IMR-90 (cell line): ENCODE data around the gene GPC2. TPM values are rescaled to one million over a fixed set of nuclear protein-coding genes. Genes with fewer than 3 reads are reported as not detected.

Experiments
- ATAC-seq: fragments of 200-7000 bp; cut with Tn5 transposase; 2 replicates; pipeline ENCODE4 v1.9.1; 2020; ENCODE audit warnings: low read depth, mild to moderate bottlenecking, moderate library complexity
- BruUV-seq: library from RNA; stranded (reverse); fragments of 400-500 nt; replicated peaks from 2 replicates; lab custom pipeline; 2021; lab: Mats Ljungman, UMichigan
- CTCF ChIA-PET: fragments of 300-600 bp; formaldehyde crosslinking; extraction: SDS; loops from one replicate; lab custom pipeline; 2021; ENCODE audit warnings: antibody characterized with exemption; lab: Yijun Ruan, JAX
- POLR2A ChIA-PET: fragments of 300-600 bp; sonication (Branson Sonifier 250); formaldehyde crosslinking; loops from one replicate; lab custom pipeline; 2022; ENCODE audit warnings: antibody characterized with exemption; ENCODE audit not compliant: unreplicated experiment; lab: Charles Lee
- DNase-seq: peaks from one replicate; pipeline ENCODE4 v3.0.0; 2013
- H2AFZ ChIP-seq: replicated peaks from 2 replicates; pipeline ENCODE3; 2013; ENCODE audit warnings: low read length, mild to moderate bottlenecking; ENCODE audit not compliant: poor library complexity
- H2AK5ac ChIP-seq: 2 replicates; pipeline ENCODE4 v1.6.1; 2013; ENCODE audit warnings: low read depth, low read length, inconsistent platforms
- H2AK9ac ChIP-seq: replicated peaks from 2 replicates; pipeline ENCODE3; 2013; ENCODE audit warnings: mild to moderate bottlenecking, low read depth, low read length, moderate library complexity; ENCODE audit not compliant: poor library complexity
- H2BK120ac ChIP-seq: 2 replicates; pipeline ENCODE4 v1.6.1; 2013; ENCODE audit warnings: low read depth, low read length, inconsistent platforms
- H2BK15ac ChIP-seq: 3 replicates; pipeline ENCODE4 v1.6.1; 2013; ENCODE audit warnings: low read depth, low read length, inconsistent platforms
- H2BK20ac ChIP-seq: 2 replicates; pipeline ENCODE4 v1.6.1; 2013; ENCODE audit warnings: low read depth, mild to moderate bottlenecking, inconsistent platforms, low read length, moderate library complexity
- H2BK5ac ChIP-seq: 2 replicates; pipeline ENCODE4 v1.6.1; 2013; ENCODE audit warnings: mild to moderate bottlenecking, low read depth, low read length, inconsistent platforms; ENCODE audit not compliant: poor library complexity, severe bottlenecking
- H3K14ac ChIP-seq: replicated peaks from 2 replicates; pipeline ENCODE4 v1.6.1; 2013; ENCODE audit warnings: low read depth, low read length, inconsistent platforms
- H3K18ac ChIP-seq: 2 replicates; pipeline ENCODE4 v1.6.1; 2013; ENCODE audit warnings: low read depth, low read length, control low read depth
- H3K23ac ChIP-seq: 2 replicates; pipeline ENCODE4 v1.6.1; 2013; ENCODE audit warnings: low read depth, low read length, inconsistent platforms
- H3K27ac ChIP-seq: 2 replicates; pipeline ENCODE4 v1.5.1; 2013; ENCODE audit warnings: mild to moderate bottlenecking, control low read depth, low read length; ENCODE audit not compliant: insufficient read depth
- H3K27me3 ChIP-seq: 2 replicates; pipeline ENCODE4 v1.6.1; 2013; ENCODE audit warnings: low read length; ENCODE audit not compliant: control insufficient read depth, insufficient read depth
- H3K36me3 ChIP-seq: 2 replicates; pipeline ENCODE4 v1.6.1; 2013; ENCODE audit warnings: low read length, mixed read lengths; ENCODE audit not compliant: control insufficient read depth, insufficient read depth
- H3K4ac ChIP-seq: 2 replicates; pipeline ENCODE4 v1.6.1; 2013; ENCODE audit warnings: low read depth, low read length, inconsistent platforms
- H3K4me1 ChIP-seq: 2 replicates; pipeline ENCODE4 v1.6.1; 2013; ENCODE audit warnings: low read length, mixed read lengths; ENCODE audit not compliant: control insufficient read depth, insufficient read depth
- H3K4me2 ChIP-seq: 2 replicates; pipeline ENCODE4 v1.6.1; 2013; ENCODE audit warnings: low read depth, mild to moderate bottlenecking, control low read depth, low read length, moderate library complexity
- H3K4me3 ChIP-seq: 2 replicates; pipeline ENCODE4 v1.5.1; 2013; ENCODE audit warnings: low read depth, mild to moderate bottlenecking, control low read depth, low read length, moderate library complexity; ENCODE audit not compliant: insufficient read depth
- H3K56ac ChIP-seq: 2 replicates; pipeline ENCODE4 v1.6.1; 2013; ENCODE audit warnings: low read length, inconsistent platforms; ENCODE audit not compliant: insufficient read depth; ENCODE audit errors: extremely low read depth
- H3K79me1 ChIP-seq, 2 experiments: 2 replicates each; pipeline ENCODE4 v1.6.1; 2013; ENCODE audit warnings: low read length in 2 of 2, inconsistent platforms in 1 of 2, low read depth in 1 of 2
- H3K9ac ChIP-seq: 2 replicates; pipeline ENCODE4 v1.6.1; 2013; ENCODE audit warnings: low read depth, low read length, control low read depth
- H3K9me1 ChIP-seq: 2 replicates; pipeline ENCODE4 v1.6.1; 2013; ENCODE audit warnings: low read length, inconsistent platforms; ENCODE audit not compliant: insufficient read depth
- H3K9me3 ChIP-seq: 2 replicates; pipeline ENCODE4 v1.6.1; 2013; ENCODE audit warnings: low read length; ENCODE audit not compliant: control insufficient read depth, insufficient read depth
- H4K20me1 ChIP-seq: 2 replicates; pipeline ENCODE4 v1.6.1; 2013; ENCODE audit warnings: low read length, inconsistent platforms; ENCODE audit not compliant: insufficient read depth
- H4K5ac ChIP-seq: 2 replicates; pipeline ENCODE4 v1.6.1; 2013; ENCODE audit warnings: mild to moderate bottlenecking, low read depth, low read length, control low read depth
- H4K8ac ChIP-seq, 2 experiments: 2 replicates each; pipeline ENCODE4 v1.6.1; 2013; ENCODE audit warnings: low read depth in 2 of 2, low read length in 2 of 2, control low read depth in 1 of 2, inconsistent platforms in 1 of 2
- H4K91ac ChIP-seq: 2 replicates; pipeline ENCODE4 v1.6.1; 2013; ENCODE audit warnings: low read depth, low read length, inconsistent platforms; ENCODE audit not compliant: insufficient read depth
- CEBPB ChIP-seq: IDR thresholded peaks from 2 replicates; pipeline ENCODE4 v1.6.1; 2012; ENCODE audit warnings: low read depth, low read length, improper control_type of control experiment
- CHD1 ChIP-seq: IDR thresholded peaks from 2 replicates; pipeline ENCODE4 v1.6.1; 2012; ENCODE audit warnings: low read depth, low read length, improper control_type of control experiment
- ELK1 ChIP-seq: fragments of 150-350 bp; IDR thresholded peaks from 2 replicates; pipeline ENCODE4 v1.6.1; 2016; ENCODE audit warnings: low read depth, mild to moderate bottlenecking, low read length, moderate library complexity, borderline replicate concordance
- FOS ChIP-seq: fragments of 150-350 bp; IDR thresholded peaks from 2 replicates; pipeline ENCODE4 v1.6.1; 2016; ENCODE audit warnings: low read depth, low read length
- MAFK ChIP-seq: IDR thresholded peaks from 2 replicates; pipeline ENCODE4 v1.6.1; 2012; ENCODE audit warnings: low read depth, low read length, improper control_type of control experiment
- NFE2L2 ChIP-seq: fragments of 150-350 bp; IDR thresholded peaks from 2 replicates; pipeline ENCODE4 v1.6.1; 2016; ENCODE audit warnings: low read depth, mild to moderate bottlenecking, low read length
- RAD21 ChIP-seq: IDR thresholded peaks from 2 replicates; pipeline ENCODE4 v1.6.1; 2012; ENCODE audit warnings: low read length, improper control_type of control experiment
- RCOR1 ChIP-seq: IDR thresholded peaks from 2 replicates; pipeline ENCODE4 v1.6.1; 2012; ENCODE audit warnings: mild to moderate bottlenecking, low read length, improper control_type of control experiment; ENCODE audit not compliant: insufficient replicate concordance
- WGBS, 2 experiments: methylation state at CpG; one replicate each; pipeline versions ENCODE4 v1.1.5 to v1.1.7; 2013; ENCODE audit warnings: missing lambda C conversion rate in 2 of 2; ENCODE audit not compliant: insufficient read length in 1 of 2; ENCODE audit errors: extremely low coverage in 2 of 2; 5-methylcytosine and 5-hydroxymethylcytosine counted together
- dilution Hi-C: fragments of 300-500 bp; cut with HindIII; formaldehyde crosslinking; loops from one replicate; pipeline ENCODE4 v1.14.3; 2018; ENCODE audit warnings: low sequenced_read_pairs; ENCODE audit not compliant: unreplicated experiment
- in situ Hi-C: fragments of 300-500 bp; cut with MboI; formaldehyde crosslinking; loops from 3 replicates; pipeline ENCODE4 v1.14.3; 2019; ENCODE audit warnings: low sequenced_read_pairs, inconsistent platforms, mixed read lengths
- intact Hi-C: fragments of 100-400 bp; cut with micrococcal nuclease; formaldehyde crosslinking; loops from 2 replicates; pipeline ENCODE4 v1.10.0; 2022
- polyA plus RNA-seq, 3 experiments: library from polyadenylated mRNA; depleted of rRNA; stranded (reverse); fragments of >200 nt; gene quantifications; 2 replicates each; pipeline ENCODE4 v1.2.3, GENCODE V29; 2012; ENCODE audit warnings: low replicate concordance in 1 of 3
- total RNA-seq: library from RNA; depleted of rRNA; stranded (reverse); fragments of >200 nt; gene quantifications from 2 replicates; pipeline ENCODE4 v1.2.3, GENCODE V29; 2012
- TF ChIP-seq, protein P1 (sequence below): conservative IDR thresholded peaks from 2 replicates; pipeline ENCODE4 v1.5.1; 2012; ENCODE audit warnings: mild to moderate bottlenecking, low read depth, low read length, improper control_type of control experiment

Gene GPC2
- total and polyA plus RNA-seq, 2 of the 4 experiments (the other 2 are of a cell fraction), result 1.8 to 6.0 TPM

DNA sequence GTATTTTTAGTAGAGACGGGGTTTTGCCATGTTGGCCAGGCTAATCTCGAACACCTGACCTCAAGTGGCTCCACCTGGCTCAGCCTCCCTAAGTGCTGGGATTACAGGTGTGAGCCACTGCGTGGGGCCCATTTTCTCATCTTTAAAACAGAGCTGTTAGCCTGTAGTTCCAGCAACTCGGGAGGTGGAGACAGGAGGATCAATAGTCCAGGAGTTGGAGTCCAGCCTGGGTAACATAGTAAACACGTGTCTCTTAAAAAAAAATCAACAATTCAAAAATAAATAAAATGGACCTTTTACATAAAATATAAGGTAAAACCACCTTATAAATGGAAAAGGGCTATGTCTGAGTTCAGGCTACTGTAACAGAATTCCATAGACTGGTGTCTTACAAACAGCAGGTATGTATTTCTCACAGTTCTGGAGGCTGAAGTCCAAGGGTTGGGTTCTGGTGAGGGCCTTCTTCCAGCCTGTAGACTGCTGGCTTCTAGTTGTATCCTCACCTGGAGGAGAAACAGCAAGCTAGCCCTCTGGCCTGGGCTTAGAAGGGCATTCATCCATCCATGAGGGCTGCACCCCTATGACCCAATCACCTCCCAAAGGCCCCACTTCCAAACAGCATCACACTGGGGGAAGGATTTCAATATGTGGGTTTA lies 35.6 kb upstream of the GPC2 start:
- no peak overlapping the region for H2AK5ac ChIP-seq
- ChIA-PET POLR2A (no interaction called here), CTCF (interaction anchor here (0.6 kb wide), 1 partner anchor 219 kb away, joined by 6 read pairs; no protein-coding TSS in a partner anchor)
- WGBS, 2 experiments, result no CpG with 5 or more reads among the region's 5 CpGs
- DNase-seq, result no peak
- no peak overlapping the region for H3K18ac ChIP-seq
- no peak overlapping the region for H3K9ac ChIP-seq
- TF ChIP-seq CHD1, result no peak
- TF ChIP-seq FOS, result no peak
- no peak for TF ChIP-seq RAD21
- no peak for TF ChIP-seq RCOR1
- no peak for TF ChIP-seq NFE2L2
- no peak for TF ChIP-seq ELK1
- no peak for TF ChIP-seq CEBPB
- no peak for TF ChIP-seq MAFK
- TF ChIP-seq, protein P1, sequence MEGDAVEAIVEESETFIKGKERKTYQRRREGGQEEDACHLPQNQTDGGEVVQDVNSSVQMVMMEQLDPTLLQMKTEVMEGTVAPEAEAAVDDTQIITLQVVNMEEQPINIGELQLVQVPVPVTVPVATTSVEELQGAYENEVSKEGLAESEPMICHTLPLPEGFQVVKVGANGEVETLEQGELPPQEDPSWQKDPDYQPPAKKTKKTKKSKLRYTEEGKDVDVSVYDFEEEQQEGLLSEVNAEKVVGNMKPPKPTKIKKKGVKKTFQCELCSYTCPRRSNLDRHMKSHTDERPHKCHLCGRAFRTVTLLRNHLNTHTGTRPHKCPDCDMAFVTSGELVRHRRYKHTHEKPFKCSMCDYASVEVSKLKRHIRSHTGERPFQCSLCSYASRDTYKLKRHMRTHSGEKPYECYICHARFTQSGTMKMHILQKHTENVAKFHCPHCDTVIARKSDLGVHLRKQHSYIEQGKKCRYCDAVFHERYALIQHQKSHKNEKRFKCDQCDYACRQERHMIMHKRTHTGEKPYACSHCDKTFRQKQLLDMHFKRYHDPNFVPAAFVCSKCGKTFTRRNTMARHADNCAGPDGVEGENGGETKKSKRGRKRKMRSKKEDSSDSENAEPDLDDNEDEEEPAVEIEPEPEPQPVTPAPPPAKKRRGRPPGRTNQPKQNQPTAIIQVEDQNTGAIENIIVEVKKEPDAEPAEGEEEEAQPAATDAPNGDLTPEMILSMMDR, result no peak
- H4K8ac ChIP-seq, result no peak overlapping the region
- intact Hi-C loops (no loop called here), in situ Hi-C loops (no loop called here), dilution Hi-C loops (no loop called here)
- no peak overlapping the region for H2AFZ ChIP-seq
- no peaks in the 10 kb centered on the region for H4K20me1 ChIP-seq
- H3K4me1 ChIP-seq, result no peaks in the 10 kb centered on the region
- no peaks in the 10 kb centered on the region for H3K9me3 ChIP-seq
- H3K27ac ChIP-seq, result no peak overlapping the region
- H3K4ac ChIP-seq, result no peak overlapping the region
- no peak overlapping the region for H3K23ac ChIP-seq
- H3K4me3 ChIP-seq, result no peak overlapping the region
- no peak overlapping the region for H2BK15ac ChIP-seq
- H4K91ac ChIP-seq, result no peak overlapping the region
- H3K27me3 ChIP-seq, result no peaks in the 10 kb centered on the region; the same call in 1 of the 2 replicates
- no TSS peak for BruUV-seq
- H3K36me3 ChIP-seq, result no peaks in the 10 kb centered on the region
- H3K4me2 ChIP-seq, result no peak overlapping the region
- no peaks in the 10 kb centered on the region for H3K79me1 ChIP-seq
- no peak overlapping the region for H3K14ac ChIP-seq
- no peak overlapping the region for H2BK5ac ChIP-seq
- ATAC-seq, result no peak
- no peak overlapping the region for H2BK120ac ChIP-seq
- no peak overlapping the region for H3K56ac ChIP-seq
- H4K5ac ChIP-seq, result no peak overlapping the region
- H3K9me1 ChIP-seq, result no peaks in the 10 kb centered on the region
- H2AK9ac ChIP-seq, result no peak overlapping the region
- H2BK20ac ChIP-seq, result no peak overlapping the region
